Fibroblast of skin of abdomen (primary cell): ENCODE measurements around the gene THBS4.
"Not testable (repeated sequence)": the region's sequence is repeated elsewhere in the genome, so short reads cannot be mapped to it uniquely, and the experiment has no call there.

Source experiments
- DNase-seq: peaks from one replicate; pipeline ENCODE4 v3.0.0-alpha.2; 2013

Gene THBS4

DNA sequence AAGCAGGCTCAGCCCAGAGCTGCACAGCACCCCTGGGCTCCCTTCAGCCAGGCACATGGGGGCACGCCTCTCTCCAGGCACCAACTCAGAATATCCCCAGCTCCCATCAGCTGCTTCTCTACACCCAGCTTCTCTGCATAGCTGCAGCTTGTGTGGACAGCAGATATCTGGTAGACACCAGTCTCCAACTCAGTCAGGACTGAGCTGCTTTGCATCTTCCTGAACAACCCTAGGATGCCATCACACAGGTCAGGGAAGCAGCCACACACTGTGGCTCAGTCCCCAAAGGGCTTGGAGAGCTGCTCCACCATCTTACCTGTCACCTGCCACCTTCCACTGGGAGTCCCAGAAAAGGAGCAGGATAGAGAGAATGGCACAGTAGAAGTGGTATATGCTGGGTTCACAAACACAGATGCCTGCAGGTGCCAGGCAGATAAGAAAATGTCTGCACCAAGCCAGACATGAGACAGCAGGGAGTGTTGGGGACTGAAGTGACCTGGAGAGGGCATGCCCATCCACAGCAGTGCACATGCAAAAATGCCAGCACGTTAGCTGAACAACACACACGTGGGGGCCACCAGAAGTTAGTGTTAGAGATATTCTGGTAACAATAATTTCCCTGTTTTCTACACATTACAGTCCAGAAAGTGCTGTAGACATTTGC is 42.0 kb downstream of the THBS4 start:
- DNase-seq = no peak

DNA sequence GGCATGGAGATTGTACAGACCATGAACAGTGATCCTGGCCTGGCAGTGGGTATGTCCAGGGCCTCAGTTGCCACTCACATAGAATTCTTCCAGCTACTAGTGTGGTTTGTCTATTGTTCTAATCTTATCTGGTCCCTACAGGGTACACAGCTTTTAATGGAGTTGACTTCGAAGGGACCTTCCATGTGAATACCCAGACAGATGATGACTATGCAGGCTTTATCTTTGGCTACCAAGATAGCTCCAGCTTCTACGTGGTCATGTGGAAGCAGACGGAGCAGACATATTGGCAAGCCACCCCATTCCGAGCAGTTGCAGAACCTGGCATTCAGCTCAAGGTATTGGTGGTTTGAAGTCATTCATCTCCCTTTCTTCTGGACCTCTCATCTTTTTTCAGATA is 43.8 kb downstream of the THBS4 start:
- no peak for DNase-seq

DNA sequence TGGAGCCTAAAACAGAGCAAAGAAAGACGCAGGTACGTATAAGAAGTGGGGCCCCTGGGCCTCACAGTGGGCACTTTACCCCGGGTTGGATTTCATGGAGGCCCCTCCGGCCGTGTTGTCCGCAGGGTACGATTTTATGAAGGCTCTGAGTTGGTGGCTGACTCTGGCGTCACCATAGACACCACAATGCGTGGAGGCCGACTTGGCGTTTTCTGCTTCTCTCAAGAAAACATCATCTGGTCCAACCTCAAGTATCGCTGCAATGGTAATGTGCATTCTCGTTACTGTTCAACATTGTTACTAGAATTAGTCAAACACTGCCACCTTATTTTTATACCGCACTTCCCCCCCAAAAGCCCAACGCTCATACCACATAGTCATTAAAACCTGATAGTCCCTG is 47.1 kb downstream of the THBS4 start:
- no peak for DNase-seq

DNA sequence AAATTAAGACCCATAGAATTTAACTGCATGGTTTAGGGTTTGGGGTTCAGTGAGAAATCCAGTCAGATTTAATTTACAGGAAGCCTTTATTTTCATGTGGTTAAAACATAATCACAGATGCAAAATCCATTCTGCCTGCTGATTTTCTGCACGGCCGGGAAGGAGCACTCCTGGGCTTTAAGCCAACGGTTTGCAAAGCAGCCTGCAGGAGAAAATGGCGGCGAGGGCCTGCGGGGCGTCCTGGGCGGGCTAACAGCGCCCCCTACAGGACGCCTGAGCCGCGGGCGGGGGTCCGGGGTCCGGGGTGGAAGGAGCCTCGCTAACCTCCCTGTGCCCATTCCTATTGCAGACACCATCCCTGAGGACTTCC is 47.6 kb downstream of the THBS4 start:
- DNase-seq = peak; percentile 86

DNA sequence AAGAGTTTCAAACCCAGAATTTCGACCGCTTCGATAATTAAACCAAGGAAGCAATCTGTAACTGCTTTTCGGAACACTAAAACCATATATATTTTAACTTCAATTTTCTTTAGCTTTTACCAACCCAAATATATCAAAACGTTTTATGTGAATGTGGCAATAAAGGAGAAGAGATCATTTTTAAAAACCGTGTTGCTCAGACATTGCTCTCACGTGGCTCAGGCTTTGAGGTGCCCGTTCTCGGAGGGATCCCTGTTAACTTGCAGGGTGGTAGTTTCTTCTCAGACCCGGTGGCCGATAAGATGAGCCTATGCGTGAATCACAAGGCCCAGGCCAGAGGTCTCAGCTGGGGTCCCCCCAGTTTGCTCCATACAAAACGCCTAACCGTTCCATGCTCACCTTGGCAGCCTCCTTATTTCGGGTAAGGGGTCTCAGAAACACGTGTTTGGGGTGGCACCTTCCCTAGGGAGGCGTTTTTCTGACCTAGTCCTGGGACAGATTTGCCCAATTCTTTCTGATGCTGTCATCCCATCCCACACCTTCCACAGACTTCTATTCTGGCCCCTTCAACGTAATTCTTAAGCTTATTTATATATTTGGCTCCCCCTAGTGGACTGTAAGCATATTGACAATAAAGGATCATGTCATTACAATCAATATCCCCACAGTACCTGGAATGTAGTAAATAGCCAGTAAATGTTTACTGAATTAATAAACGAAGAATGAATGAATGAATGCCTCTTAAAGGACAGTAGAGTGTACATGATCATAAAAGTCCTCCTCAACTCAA is 48.1 kb downstream of the THBS4 start:
- DNase-seq = peak; percentile 81

DNA sequence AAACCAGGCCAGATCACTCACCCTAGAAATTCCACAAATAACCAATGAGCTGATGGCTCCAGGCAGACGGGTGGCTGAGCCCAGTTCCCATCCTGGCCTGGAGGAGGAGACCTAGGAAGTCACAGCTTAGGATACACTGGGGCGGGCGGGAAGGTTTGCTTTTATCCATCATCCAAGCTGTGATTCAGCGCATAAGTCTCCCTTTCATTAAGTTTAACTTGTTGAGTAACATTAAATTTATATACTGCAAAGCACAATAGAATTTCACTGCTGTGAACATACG is 55.7 kb downstream of the THBS4 start:
- no peak for DNase-seq

DNA sequence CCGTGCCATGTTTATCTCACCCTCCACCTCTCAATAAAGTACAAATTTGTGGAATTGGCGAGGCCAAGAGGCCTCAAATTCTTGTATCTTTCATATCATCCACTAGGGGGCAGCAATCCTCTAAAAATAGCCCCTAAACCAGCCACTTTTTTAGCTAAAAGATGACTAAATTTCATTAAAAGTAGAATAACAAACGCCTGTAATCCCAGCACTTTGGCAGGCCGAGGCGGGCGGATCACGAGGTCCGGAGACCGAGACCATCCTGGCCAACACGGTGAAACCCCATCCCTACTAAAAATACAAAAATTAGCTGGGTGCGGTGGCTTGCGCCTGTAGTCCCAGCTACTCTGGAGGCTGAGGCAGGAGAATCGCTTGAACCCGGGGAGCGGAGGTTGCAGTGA is 56.6 kb downstream of the THBS4 start:
- DNase-seq = peak; percentile 63

DNA sequence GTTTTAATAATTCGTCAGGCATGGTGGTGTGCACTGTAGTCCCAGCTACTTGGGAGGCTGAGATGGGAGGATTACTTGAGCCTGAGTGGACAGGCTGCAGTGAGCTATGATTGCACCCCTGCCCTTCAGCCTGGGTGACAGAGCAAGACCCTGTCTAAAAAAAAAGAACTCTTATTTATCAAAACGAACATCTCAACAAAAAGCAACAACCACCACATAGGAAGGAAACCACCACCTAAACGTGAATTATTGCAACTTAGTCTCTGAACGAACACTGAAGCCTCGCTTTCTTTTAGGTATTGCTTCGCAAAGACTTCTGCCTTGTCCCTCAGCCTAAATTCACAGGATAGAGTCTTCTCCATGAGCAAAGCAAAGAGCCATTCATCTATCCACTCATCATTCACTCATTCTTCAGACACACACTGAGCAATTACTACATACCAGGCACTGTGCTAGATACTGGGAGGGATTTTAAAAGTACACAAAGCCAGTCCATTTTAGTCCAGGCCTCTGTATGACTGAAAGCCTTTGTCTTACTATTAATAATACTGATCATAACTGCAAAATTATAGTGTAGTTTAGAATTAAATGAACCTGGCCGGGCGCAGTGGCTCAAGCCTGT is 57.4 kb downstream of the THBS4 start:
- DNase-seq = no peak

DNA sequence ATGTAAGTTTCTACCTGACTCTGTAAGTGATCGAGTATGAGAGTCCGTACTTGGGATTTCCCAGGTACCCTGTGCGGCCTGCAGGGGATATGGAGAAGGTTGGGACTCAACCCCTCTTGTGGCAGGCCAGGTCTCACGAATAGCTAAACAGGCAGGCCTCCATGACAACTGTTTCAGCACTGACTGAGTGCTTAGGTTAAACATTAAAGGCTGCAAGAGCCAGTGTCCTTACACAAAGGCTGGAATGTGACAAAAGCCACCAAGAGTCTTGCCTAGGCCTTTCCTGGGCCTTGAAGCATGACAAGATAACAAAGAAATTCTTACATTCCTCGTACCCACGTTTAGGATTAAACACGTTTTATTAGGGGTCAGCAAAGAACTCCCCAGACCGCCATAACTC is 58.6 kb downstream of the THBS4 start:
- DNase-seq = no peak

DNA sequence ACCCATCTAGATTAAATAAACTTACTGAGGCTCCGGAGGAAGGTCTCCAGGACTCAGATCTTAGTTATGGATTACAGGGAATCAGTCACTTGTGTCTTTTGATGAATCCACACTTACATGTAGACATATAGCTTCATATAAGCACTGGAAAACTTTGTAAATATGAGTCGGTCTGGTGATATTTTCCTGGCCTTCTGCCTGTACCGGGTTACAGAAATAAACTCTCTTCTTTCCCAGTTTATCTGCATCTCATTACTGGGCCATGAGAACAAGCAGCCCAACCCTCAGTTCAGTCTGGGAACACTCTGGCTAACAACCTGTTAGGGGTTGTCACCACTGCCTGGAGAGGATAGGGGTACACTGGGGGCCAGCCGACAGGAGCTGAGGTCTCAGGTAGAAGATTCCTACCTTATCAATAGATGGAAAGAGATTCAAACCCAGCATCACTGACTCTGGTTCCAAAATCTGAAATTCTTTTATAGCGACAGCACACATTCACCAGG is 59.1 kb downstream of the THBS4 start:
- DNase-seq = no peak

DNA sequence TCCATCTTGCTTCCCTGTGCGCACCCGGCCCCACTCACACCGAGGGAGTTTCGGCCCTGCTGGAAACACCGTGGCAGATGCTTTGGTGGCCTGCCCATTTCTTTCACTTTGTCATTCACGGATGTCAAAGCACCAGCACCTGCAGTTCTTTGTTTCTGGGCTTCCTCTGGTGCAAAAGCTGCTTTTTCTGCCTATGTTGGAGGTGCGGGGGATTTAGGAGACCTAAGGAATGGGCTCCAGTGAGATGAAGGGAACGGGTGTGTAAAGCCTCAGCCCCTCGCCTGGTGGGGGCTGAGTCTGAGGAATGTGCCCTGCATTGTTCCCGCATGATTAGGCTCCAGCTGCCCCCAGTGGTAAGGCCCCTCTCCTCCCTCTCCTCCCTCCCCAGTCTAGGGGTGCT is 62.3 kb downstream of the THBS4 start:
- DNase-seq = no peak

DNA sequence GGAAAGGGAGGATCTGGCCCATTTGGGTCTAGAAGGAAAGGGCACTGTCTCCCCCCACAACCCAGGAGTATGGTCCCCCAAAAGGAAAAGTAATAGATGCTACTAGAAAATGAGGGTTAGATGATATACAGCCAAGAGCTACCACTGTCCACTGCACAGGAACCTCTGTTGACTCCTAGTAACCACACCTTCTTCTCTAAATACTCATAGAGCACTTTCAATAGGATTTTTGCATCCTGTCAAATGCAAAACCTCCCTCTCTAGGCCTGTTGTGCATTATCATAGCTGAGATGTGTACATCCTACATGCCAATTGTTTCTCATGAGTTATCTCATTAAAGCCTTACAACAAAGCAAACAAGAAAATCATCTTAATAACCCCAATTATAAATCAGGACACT is 66.8 kb downstream of the THBS4 start:
- DNase-seq = no peak

DNA sequence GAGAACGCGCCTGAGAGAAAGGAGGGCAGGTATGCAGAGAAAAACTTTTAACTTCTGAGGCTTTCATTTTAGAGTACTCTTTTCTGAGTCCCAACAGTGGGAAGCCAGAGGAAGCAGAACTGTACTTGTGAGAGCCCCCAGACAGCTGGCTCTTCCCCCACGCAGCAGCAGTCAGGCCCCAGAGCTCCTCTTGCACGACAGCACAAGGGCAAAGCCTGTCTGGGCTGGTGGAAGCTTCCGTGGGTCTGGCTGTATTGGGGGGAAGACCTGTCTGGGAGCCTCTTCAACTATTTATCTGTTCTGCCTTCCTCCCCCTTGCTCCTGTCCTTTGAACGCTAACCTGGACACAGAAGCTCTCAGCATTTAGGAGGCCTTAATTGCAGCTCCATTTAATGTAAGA is 68.2 kb downstream of the THBS4 start:
- DNase-seq = no peak

DNA sequence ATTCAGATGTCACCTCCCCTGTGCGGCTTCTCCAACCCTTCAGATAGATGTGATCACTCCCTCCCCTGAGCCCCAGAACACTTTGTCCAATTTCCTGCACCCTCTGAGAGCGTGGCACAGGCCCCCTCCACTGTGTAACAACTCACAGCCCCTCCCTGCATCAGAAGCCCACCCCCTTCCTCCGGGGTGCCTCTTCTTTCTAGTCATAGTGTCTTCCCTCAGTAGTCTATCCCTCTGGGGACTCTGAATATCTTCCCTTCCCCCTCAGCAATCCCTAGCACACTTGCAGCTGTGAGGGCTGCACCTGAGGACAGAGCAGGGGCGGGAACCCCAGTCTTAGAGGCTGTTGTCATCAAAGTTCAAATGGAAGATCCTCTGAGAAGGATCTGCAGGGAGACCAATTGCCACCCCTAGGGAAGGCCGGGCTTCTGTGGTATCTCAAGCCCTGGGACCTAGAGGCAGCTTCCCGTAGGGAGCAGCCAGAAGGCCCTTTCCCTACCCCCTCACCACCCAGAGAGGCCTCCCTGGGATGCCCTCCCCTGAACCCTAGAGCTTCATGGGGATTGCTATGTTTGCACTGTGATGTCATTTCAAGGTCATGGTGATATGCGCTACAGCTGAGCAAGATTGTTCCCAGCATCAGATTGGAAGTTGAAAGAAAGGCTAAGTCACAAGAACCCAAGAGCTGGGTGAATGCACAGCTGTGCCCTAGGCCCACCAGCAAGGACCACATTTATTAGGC is 70.7 kb downstream of the THBS4 start:
- DNase-seq = no peak

DNA sequence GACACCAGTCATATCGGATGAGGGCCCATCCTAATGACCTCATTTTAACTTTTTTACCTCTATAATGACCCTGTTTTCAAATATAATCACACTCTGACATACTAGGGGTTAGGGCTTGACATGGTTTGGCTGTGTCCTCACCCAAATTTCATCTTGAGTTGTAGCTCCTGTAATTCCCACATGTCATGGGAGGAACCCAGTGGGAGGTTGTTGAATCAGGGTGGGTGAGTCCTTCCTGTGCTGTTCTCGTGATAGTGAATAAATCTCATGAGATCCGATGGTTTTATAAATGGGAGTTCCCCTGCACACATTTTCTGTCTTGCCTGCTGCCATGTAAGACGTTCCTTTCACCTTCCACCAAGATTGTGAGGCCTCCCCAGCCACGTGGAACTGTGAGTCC is 71.8 kb downstream of the THBS4 start:
- no peak for DNase-seq

DNA sequence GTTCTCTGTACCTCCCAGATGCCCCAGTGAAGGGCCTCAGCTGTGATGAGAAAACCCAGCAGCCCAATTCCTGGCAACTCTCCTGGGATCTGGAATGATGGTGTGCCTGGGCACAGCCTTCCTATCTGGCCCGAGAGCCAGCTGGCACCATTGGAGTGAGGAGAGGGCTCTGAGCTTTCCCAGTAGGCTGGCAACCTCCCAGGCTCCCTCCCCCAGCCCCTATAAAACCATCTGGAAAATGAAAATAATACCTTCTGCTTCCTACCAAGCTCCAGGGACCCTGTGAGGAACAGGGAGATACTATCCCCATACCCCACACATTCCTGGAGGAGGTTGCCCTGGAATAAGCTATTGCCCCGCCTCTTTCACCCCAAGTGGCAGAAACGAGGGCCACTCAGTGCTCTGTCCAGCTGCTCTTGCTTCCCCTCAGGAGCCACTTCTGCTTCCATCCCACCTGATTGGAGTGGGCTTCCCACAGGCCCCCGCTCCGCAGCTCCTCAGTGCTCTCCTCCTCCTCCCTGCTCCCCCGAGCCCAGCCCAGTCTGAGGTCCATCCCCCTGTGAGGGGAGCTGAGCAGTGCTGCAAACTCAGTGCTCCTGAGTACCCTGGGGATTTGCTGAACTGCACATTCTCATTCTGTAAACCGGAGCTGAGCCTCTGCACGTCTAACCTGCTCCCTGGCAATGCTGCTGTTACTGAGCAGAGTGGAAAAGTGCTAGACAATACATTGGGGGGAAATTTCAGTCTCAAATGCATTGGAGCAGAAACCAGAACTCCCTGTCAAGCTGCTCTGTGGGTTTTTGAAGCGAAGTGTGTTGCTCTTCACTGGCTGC is 74.7 kb downstream of the THBS4 start:
- DNase-seq = no peak

DNA sequence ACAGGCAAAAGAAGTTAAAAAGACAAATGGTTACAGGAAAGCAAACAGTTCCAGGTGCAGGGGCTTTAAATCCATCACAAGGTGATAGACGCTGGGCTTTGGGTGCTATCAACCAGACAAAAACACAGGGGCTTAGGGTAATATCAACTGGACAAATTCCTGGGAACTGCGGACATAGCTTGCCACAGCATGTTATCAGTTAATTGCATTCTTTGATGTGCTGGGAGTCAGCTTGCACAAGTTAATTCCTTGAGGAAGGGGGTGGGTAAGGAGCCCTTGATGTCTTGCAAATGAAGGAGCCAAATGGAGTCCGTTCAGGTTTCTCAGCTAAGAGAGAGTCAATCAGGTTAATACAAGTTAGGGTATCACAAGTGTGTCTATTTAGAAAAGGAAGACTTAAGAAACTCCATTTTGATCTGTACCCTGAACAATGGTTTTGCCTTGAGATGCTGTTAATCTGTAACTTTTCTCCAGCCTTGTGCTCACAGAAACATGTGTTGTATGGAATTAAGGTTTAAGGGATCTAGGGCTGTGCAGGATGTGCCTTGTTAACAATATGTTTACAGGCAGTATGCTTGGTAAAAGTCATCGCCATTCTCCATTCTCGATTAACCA is 76.3 kb downstream of the THBS4 start:
- DNase-seq = not testable (repeated sequence)

DNA sequence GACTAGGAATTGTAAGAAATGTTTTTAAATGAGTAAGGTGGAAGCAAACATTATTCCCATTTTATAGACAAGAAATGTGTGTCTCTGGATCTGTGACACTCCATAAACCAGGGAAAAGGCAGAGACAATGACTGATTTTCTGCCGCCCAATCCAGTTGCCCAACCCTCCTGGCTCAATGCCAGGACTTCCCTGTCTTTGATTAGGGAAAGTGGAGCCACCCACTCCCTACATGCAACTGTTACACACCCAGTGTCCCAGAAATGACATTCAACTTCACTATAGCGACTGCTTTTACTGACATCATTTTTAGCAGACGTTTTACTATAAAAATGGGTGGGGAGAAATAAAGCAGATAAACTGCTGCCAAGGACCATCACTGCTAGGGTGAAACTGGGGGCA is 79.7 kb downstream of the THBS4 start:
- no peak for DNase-seq

DNA sequence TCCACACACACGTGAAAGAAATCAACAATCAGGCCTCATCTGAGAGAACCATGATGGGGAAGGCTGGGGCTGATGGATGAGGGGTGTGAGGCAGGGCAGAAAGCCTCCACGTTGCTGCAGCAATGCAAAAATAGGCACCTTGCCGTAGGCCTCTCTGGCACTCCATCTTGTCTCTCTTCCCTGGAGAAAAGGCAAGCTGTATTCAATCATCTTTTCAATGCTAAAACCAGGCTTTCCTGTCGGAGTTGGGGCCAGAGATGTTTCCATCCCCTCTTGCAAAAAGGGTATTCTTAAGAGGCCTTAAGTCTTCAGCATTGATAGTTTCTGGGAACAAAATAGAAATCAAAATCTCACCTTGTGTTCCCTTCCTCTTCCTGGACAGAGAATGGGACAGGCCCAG is 80.9 kb downstream of the THBS4 start:
- no peak for DNase-seq

DNA sequence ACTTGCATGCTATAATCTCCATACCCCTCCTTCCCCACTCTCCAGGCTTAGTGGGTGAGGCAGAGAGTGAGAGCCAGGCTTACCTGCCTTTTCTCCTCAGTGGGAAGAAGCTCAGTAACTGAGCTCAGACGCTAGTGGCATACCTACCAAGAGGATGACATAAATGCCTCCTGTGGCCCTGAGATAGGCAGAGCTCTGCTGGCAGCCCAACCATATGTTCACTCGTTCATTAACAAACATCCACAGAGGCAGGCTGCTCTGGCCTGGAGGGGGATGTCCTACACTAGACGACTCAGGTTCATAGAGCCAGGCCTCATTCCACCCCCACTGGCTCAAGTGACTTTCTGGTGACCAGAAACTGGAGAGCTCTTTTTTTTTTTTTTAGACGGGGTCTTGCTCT is 81.3 kb downstream of the THBS4 start:
- DNase-seq = no peak

DNA sequence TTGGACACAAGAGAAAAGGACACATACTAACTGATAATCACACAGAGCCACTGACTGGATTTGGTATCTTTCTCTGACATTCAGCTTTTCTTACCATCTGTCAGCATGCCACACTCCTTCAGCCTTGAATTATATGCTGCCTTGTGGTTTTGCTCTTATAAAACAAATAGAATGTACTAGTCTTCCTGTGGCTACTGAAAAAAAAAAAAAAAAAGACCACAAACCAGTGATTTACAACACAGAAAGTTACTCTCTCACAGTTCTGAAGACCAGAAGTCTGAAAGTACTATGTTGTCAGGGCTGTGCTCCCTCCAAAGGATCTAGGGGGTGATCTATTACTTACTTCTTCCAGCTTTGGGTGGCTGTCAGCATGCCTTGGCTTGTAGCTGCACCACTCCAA is 82.3 kb downstream of the THBS4 start:
- peak; percentile 6 for DNase-seq

DNA sequence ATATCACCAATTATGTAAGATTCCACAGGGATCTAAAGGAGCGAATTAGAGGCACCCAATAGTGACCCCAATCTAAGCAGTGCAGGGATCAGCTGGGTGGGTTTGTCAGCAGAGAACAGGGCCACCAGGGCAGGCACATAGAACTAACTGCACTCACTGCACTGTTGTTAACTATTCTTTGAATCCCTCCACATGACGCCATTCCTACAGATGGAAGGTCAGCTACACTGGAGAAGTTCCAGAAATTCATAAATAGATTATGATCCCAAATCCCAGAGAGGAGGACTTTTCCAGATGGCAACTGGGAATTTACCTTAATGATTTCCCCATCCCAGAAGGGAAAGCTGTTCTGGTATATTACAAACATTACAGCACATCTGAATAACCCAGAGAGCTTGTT is 84.2 kb downstream of the THBS4 start:
- DNase-seq = no peak
